PC-9 (cell line): Measurements from ENCODE around the gene PPP1R15A.

Source experiments
- EZH2 ChIP-seq: fragments of 200-600 bp; sonication (generic); IDR thresholded peaks from 2 replicates; pipeline ENCODE4 v1.8.0; 2017; ENCODE audit warnings: antibody characterized with exemption, low read depth
- TF ChIP-seq, protein P1 (sequence below): fragments of 200-600 bp; sonication (generic); conservative IDR thresholded peaks from 2 replicates; pipeline ENCODE4 v1.6.1; 2017; ENCODE audit warnings: mixed run types, antibody characterized with exemption, mild to moderate bottlenecking, moderate library complexity

- TF ChIP-seq, protein P1, sequence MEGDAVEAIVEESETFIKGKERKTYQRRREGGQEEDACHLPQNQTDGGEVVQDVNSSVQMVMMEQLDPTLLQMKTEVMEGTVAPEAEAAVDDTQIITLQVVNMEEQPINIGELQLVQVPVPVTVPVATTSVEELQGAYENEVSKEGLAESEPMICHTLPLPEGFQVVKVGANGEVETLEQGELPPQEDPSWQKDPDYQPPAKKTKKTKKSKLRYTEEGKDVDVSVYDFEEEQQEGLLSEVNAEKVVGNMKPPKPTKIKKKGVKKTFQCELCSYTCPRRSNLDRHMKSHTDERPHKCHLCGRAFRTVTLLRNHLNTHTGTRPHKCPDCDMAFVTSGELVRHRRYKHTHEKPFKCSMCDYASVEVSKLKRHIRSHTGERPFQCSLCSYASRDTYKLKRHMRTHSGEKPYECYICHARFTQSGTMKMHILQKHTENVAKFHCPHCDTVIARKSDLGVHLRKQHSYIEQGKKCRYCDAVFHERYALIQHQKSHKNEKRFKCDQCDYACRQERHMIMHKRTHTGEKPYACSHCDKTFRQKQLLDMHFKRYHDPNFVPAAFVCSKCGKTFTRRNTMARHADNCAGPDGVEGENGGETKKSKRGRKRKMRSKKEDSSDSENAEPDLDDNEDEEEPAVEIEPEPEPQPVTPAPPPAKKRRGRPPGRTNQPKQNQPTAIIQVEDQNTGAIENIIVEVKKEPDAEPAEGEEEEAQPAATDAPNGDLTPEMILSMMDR, result no peak
- no peak for TF ChIP-seq EZH2
Measured at GRCh38 chr19:48841047-48841446, 31.2 kb upstream of the PPP1R15A start.
